HuH-7.5 (cell line): ENCODE data around the gene SOX8.

Experiments
- DNase-seq: peaks from one replicate; pipeline ENCODE4 v3.0.0; 2011; ENCODE audit warnings: low spot score

The SOX8 gene

DNA sequence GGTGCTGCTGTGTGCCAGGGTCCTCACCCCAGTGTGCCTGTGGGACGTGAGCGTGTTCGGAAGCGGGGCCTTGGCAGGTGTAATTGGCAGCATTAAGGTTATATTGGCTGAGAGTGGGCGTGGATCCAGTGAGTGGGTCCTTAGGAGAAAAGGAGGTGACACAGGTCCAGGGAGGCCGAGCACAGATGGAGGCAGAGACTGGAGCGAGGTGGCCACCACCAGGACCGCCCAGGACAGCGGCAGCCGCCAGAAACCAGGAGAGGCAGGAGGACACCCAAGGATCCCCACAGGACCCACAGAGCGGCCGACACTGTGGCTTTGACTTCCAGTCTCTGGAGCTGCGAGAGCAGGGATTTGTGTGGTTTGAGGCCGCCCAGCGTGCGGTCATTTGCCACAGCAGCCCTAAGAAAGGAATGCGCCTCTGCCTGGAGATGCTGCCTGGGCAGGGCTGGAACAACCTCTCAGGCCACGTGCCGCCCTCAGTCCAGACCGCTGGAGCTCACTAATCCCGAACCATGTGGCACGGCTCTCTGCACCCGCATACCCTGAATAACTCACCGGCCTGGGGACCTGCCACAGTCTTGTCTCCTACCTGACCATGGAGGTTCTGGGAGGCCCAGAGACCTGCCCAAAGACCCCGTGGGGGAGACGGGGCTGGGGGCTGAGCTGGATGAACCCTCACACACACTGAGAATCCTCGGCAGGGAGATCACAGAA, 45.4 kb downstream of the SOX8 start:
- DNase-seq: no peak

- DNase-seq: no peak
Measured at GRCh38 chr16:1027501-1027815, 45.9 kb downstream of the SOX8 start.

DNA sequence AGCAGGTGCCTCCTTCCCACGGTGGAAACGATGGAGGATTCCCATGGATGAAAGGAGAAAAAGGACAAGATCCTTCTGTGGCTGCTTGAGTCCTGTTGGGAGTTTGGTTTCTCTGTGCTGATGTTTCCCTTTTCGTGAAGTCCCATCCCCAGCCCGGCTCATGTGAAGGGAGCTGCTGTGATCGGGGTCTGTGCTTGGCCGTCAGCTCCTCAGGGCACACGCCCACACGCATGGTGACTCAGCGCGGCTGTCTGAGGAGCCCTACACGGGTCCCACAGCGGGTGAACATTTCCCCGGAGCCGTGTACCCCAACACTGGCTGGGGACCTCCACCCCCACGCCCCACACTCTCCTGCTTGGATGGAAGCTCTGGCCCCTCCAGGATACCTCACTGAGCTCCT, 46.5 kb downstream of the SOX8 start:
- no peak for DNase-seq

GRCh38 chr16:1028524-1029258, 47.1 kb downstream of the SOX8 start:
- no peak for DNase-seq

DNA sequence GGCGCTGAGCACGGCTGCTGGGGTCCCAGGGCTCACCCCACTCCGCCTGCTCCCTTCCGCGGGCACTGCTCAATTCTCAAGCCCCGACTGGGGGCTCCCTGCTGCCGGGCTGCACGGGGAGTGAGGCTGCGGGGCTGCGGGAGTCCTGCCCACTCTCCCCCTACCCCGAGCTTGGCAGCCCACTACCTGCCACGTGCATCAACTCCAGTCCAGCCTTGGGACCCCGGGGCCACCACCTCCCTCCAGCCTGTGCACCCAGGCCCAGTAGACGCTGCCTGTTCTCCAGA, 47.6 kb downstream of the SOX8 start:
- DNase-seq: no peak

- DNase-seq: no peak
Measured at GRCh38 chr16:1030473-1030901, 48.9 kb downstream of the SOX8 start.

DNA sequence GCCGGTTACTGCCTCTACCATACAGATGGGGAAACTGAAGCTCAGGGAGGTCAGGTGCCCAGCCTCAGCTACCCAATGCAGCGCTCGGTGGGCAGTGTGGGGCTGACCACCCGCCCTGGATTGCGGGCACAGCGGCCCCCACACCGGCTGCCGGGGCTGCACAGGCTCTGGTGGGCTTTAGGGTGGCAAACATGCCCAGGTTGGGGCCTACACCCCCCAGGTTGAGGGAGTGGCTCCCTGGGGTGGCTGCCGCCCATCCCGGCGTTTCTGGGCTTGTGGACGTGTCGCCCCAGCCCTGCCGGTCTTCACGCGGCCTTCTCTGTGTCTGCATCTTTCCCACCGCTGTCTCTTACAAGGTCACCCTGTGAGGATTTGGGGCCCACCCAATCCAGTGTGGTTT, 50.1 kb downstream of the SOX8 start:
- no peak for DNase-seq

DNA sequence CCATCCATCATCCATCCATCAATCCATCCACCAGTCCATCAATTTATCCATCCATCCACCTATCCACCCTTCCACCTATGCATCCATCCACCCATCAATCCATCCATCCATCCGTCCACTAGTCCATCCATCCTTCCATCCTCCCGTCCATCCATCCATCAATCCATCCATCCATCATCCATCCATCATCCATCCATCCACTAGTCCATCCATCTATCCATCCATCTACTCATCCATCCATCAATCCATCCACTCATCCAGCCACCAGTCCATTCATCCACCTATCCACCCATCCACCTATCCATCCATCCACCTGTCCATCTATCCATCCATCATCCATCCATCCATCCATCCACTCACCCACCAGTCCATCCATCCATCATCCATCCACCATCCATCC, 51.0 kb downstream of the SOX8 start:
- DNase-seq: no peak

DNA sequence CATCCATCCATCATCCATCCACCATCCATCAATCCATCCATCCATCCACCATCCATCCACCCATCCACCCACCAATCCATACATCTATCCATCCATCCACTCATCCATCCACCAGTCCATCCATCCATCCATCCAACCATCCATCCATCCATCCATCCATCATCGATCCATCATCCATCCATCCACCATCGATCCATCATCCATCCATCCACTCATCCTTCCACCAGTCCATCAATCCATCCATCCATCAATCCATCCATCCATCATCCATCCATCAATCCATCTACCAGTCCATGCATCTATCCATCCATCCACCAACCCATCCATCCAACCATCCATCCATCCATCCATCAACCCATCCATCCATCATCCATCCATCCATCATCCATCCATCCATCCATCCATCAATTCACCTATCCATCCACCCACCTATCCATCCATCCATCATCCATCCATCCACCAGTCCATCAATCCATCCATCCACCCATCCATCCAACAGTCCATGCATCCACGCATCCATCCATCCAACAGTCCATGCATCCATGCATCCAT, 51.6 kb downstream of the SOX8 start:
- DNase-seq: no peak

DNA sequence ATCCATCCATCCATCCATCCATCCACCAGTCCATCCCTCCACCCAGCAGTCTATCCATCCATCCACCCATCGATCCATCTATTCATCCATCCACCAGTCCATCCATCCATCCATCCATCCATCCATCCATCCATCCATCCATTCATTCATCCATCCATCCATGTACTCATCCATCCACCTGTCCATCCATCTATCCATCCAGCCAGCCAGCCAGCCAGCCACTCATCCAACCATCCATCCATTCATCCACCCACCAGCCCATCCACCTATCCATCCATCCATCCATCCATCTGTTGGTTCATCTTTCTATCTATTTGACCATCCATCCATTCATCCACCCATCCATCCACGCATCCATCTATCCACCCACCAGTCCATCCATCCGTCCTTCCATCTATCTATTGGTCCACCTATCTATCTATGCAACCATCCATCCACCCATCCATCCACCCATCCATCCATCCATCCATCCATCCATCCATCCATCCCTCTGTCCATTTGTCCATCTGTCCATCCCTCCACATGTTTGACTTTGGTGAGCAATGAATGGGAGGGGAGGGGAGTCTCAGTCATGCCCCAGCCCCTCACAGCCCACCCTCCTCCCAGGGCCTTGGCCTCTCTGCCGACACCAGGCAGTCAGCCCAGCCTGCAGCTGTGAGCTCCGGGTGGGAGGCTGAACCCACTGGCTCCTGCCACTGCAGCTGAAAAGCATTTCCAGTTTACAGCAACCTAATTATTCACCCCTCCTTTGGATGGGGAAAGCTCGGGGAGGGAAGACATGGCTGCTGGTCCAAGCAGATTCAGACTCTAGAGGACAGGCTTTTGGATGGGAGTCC, 52.9 kb downstream of the SOX8 start:
- DNase-seq: no peak

DNA sequence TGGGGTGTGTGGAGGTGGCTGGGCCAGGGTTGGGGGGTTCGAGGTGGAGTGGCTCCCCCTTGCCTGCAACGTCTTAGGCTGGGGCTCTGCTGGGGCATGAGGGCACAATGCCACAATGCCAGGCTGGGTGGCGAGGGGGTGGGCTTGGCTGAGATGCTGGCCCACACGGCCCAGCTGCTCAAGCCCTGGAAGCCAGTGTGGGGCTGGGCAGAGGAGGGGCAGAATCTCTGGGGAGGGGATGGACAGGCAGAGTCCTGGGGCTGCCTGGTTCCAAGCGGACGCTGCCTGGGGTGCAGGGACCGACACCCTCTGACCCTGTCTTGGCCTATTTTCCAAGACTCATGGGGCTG, 53.5 kb downstream of the SOX8 start:
- no peak for DNase-seq

GRCh38 chr16:1036166-1036565, 54.6 kb downstream of the SOX8 start:
- no peak for DNase-seq
